Lower lobe of right lung (tissue), 2 donors: ENCODE data around the gene YIPF7. TPM values are rescaled to one million over a fixed set of nuclear protein-coding genes. Genes with fewer than 3 reads are reported as not detected.

Experiments used
- ATAC-seq, 2 donors: fragments of 200-7000 bp; cut with Tn5 transposase; one replicate each; pipeline ENCODE4 v1.9.1; 2020 to 2022; ENCODE audit warnings: mild to moderate bottlenecking in 2 of 2, moderate library complexity in 2 of 2
- DNase-seq: peaks from one replicate; pipeline ENCODE4 v3.0.0-alpha.2; 2020
- H3K27ac ChIP-seq: fragments of 200-600 bp; one replicate; pipeline ENCODE4 v1.8.0; 2022
- H3K27me3 ChIP-seq: fragments of 200-600 bp; one replicate; pipeline ENCODE4 v1.8.0; 2022; ENCODE audit warnings: low read depth
- H3K36me3 ChIP-seq: fragments of 200-600 bp; one replicate; pipeline ENCODE4 v1.8.0; 2022; ENCODE audit warnings: mild to moderate bottlenecking
- H3K4me1 ChIP-seq: fragments of 200-600 bp; one replicate; pipeline ENCODE4 v1.8.0; 2022
- H3K4me3 ChIP-seq: fragments of 200-600 bp; one replicate; pipeline ENCODE4 v1.8.0; 2022; ENCODE audit warnings: mild to moderate bottlenecking
- H3K9me3 ChIP-seq: fragments of 200-600 bp; one replicate; pipeline ENCODE4 v1.8.0; 2022
- intact Hi-C: fragments of 100-400 bp; cut with DNase I; formaldehyde crosslinking; loops from one replicate; pipeline ENCODE4 v1.11.0; 2022
- total RNA-seq: library from RNA; stranded (reverse); fragmentation: NEBNext Ultra II Directional; extraction: Animal tissue kit (Norgen Biotek cat#: 25700); gene quantifications from one replicate; pipeline ENCODE4 v1.2.1, GENCODE V29; 2021
- TF ChIP-seq, protein P1 (sequence below): fragments of 200-600 bp; IDR thresholded peaks from one replicate; pipeline ENCODE4 v1.8.0; 2022; ENCODE audit warnings: antibody characterized with exemption, mild to moderate bottlenecking
- donor health status: DM: no; HTN: yes; CAD: no; lungs with severe emphysema.

The YIPF7 gene
- total RNA-seq, 1 donor from 2014 or later, result not detected

DNA sequence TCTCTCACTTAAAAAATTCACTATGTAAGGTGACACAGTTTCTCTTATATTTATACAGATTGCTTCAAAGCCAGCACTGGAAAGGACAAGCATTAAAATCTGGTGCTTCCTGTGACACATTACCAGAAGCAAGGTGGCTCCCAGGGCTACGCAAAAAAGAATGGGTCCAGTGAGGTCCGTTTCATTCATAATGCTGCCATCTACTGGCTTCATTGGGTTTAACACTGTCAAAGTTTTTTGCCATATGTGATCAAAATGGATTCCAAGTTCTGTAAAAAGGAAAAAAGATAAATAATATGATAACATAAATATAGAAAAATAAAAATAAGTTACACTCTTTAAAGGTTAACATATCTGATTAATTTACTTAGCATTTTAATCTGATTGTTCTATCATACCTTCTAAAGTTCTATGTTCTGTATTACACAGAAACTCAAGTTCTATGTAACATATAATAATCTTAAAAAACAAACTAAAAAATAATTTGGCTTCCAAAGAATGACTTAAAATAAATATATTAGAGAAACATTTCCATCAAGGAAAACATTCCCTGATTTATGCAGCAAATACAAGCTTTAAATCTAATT is 22.1 kb downstream of the YIPF7 start:
- TF ChIP-seq, protein P1, sequence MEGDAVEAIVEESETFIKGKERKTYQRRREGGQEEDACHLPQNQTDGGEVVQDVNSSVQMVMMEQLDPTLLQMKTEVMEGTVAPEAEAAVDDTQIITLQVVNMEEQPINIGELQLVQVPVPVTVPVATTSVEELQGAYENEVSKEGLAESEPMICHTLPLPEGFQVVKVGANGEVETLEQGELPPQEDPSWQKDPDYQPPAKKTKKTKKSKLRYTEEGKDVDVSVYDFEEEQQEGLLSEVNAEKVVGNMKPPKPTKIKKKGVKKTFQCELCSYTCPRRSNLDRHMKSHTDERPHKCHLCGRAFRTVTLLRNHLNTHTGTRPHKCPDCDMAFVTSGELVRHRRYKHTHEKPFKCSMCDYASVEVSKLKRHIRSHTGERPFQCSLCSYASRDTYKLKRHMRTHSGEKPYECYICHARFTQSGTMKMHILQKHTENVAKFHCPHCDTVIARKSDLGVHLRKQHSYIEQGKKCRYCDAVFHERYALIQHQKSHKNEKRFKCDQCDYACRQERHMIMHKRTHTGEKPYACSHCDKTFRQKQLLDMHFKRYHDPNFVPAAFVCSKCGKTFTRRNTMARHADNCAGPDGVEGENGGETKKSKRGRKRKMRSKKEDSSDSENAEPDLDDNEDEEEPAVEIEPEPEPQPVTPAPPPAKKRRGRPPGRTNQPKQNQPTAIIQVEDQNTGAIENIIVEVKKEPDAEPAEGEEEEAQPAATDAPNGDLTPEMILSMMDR, result peak; percentile 67
- Histone ChIP-seq H3K4me1 (no peaks in the 10 kb centered on the region), H3K9me3 (no peaks in the 10 kb centered on the region), H3K27me3 (no peaks in the 10 kb centered on the region), H3K36me3 (no peaks in the 10 kb centered on the region), H3K4me3 (no peak overlapping the region), H3K27ac (no peak overlapping the region)
- DNase-seq (no peak), ATAC-seq (peak; percentile 70 to 75)
- intact Hi-C loops, result loop anchor here (10.0 kb wide), 1 partner anchor 1495 kb away; no protein-coding TSS in a partner anchor

GRCh38 chr4:44623676-44624075 is 27.7 kb downstream of the YIPF7 start:
- Histone ChIP-seq H3K27me3 (no peaks in the 10 kb centered on the region), H3K36me3 (no peaks in the 10 kb centered on the region), H3K27ac (no peak overlapping the region), H3K4me1 (no peaks in the 10 kb centered on the region), H3K9me3 (no peaks in the 10 kb centered on the region), H3K4me3 (no peak overlapping the region)
- ATAC-seq (no peak), DNase-seq (no peak)
- TF ChIP-seq, protein P1, result no peak
- intact Hi-C loops, result loop anchor here (10.0 kb wide), 1 partner anchor 1489 kb away; no protein-coding TSS in a partner anchor

- TF ChIP-seq, protein P1, result no peak
- no peak for ATAC-seq
- Histone ChIP-seq H3K9me3 (no peaks in the 10 kb centered on the region), H3K4me1 (no peaks in the 10 kb centered on the region), H3K27ac (no peak overlapping the region), H3K4me3 (no peak overlapping the region), H3K27me3 (no peaks in the 10 kb centered on the region), H3K36me3 (no peaks in the 10 kb centered on the region)
- DNase-seq, result no peak
- intact Hi-C loops, result no loop called here
These were observed 34.8 kb downstream of the YIPF7 start for GRCh38 chr4:44616621-44617020.

DNA sequence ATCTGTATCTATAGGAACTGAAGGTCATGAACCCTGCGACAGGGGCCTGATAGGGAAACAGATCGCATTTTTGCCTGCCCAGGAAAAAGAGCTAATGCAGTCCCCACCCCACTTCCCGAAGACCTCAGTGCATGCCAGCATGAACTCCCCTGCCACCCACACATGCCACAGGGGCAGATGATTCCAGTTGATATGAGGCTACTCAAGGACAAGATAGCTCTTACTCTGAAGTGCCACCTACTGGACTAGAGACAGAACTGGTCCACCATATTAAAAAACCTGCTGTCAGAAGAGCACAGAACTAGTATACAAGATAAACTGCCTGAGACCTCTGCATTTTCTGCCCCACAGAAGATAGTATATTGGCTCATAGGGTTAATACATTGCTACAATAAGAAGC is 68.0 kb downstream of the YIPF7 start:
- Histone ChIP-seq H3K27me3 (no peaks in the 10 kb centered on the region), H3K36me3 (no peaks in the 10 kb centered on the region), H3K4me3 (no peak overlapping the region), H3K27ac (no peak overlapping the region), H3K4me1 (no peaks in the 10 kb centered on the region), H3K9me3 (no peaks in the 10 kb centered on the region)
- ATAC-seq (no peak), DNase-seq (no peak)
- intact Hi-C loops, result no loop called here
- TF ChIP-seq, protein P1, result no peak

DNA sequence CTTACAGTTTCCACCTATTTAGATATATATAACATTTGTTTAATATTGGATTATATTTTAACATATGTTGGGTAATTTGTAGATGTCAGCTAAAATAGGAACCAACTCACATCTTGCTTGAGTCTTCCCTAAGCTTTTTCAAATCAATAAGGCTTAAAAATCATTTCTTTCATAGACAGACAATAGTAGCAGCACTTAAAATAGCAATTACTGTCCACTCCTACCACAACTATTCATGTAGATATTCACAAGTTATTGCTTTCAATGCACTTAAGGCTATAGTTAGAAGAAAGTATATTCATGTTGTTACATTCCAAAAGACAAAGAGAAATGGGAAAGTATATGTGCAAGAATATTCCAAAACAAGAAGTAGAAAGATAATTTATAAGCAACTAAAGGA is 71.2 kb downstream of the YIPF7 start:
- Histone ChIP-seq H3K27ac (no peak overlapping the region), H3K4me3 (no peak overlapping the region), H3K27me3 (no peaks in the 10 kb centered on the region), H3K9me3 (no peaks in the 10 kb centered on the region), H3K4me1 (no peaks in the 10 kb centered on the region), H3K36me3 (no peaks in the 10 kb centered on the region)
- intact Hi-C loops, result no loop called here
- ATAC-seq (no peak), DNase-seq (no peak)
- TF ChIP-seq, protein P1, result no peak
